G401.6 (cell line): ENCODE data around the gene PEX3.
"Not testable (repeated sequence)": the region's sequence is repeated elsewhere in the genome, so short reads cannot be mapped to it uniquely, and the experiment has no call there.

Source experiments
- FAIRE-seq: peaks from 2 replicates; lab custom pipeline; 2012; peaks lifted over from hg19 to GRCh38; lab: Jason Lieb, UNC

Gene PEX3

DNA sequence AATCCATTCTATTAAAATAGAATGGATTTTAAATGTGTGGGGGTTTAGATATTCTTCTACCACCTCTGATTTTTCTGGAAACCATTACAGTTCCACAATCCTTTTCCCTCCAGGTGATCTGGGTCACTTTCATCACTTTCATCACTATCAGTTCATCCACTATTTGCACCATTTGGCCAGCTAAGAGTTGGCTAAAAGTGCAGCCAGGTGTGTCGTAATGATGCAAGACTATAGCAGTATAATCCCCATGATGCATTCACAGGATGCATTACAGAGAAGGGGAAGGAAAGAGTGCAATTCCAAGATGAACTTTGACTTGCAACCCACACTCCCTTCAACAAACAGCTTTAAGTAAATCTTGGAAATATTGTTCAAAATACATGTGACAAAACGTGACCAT, 56.0 kb downstream of the PEX3 start:
- FAIRE-seq, result no peak

DNA sequence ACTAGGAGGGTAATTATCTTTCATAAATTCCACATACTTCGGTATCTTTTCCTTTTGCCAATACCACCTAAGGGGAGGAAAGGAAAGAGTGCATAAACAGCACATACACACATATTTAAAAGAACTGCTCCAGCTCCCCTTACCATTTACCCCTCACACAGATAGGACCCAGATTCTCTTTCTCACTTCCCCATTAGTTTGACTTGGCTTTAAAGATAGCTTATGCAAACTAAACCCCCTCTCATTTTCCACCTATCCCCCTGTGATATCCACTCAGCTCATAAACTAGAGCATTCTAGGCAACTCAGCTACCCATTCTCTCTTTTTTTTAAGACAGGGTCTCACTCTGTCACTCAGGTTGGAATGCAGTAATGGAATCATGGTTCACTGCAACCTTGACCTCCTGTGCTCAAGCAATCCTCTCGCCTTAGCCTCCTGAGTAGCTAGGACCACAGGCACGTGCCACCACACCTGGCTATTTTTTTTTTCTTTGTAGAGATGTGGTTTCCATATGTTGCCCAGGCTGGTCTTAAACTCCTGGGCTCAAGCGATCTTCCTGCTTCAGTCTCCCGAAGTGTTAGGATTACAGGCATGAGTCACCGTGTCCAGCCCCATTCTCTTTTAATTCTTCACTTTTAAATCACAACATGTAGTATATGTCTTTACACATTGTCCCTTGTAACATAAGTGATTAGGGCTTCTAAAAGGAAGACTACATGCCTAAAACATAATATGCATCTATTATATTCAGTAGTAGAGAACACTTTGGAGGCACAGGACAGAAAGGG, 56.9 kb downstream of the PEX3 start:
- FAIRE-seq, result no peak

- FAIRE-seq, result not testable (repeated sequence)
These were observed 59.7 kb downstream of the PEX3 start for GRCh38 chr6:143510326-143510725.

DNA sequence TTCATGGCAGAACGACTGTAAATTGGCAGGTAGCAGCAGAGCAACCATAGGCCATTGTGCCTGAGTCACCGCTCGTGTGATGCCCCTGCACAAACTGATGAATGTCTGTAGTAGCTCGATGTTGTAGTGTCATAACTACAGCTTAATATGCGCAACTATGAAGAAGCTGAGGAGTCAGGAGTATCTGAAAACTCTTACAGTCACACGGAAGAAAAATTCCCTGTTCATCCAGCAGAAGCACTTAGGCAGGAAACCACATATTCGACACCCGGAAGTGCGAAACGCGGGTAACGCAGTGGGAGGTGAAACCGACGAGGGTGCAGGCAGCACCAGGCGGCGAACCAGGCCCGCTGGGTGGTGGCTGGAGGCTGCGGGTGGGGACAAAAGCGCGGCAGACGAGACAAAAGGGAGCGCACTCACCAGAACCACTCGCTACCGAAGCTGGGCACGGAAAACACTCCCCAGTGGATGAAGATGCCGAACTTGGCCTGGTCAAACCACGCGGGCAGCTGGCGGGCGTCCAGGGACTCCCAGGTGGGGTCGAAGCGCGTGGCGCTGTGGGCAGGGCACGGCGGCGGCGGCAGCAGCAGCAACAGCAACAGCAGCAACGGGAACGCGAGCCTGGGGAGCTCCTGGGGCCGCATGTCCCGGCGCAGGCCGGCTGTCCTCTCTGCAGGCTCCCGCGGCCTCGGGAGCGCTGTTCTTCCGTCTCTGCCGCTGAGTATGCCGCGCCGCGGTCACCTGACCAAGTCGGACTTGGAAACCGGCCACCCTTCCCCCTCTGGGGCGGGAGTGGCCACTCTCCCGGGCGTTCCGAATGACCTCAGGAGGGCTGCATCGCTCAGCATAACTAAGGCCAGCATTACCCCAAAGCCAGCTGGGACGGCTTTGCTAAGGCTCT, 60.6 kb downstream of the PEX3 start, which contains the start of gene FUCA2:
Gene FUCA2, minus strand, starts transcription at position 730 of the 901 bp plus-strand sequence. Its CDS starts 86 bp downstream, at position 644.
- no peak for FAIRE-seq

- no peak for FAIRE-seq
These were observed 62.8 kb downstream of the PEX3 start for GRCh38 chr6:143513410-143513809.

- FAIRE-seq, result no peak
These were observed 64.6 kb downstream of the PEX3 start for GRCh38 chr6:143515061-143515760.

DNA sequence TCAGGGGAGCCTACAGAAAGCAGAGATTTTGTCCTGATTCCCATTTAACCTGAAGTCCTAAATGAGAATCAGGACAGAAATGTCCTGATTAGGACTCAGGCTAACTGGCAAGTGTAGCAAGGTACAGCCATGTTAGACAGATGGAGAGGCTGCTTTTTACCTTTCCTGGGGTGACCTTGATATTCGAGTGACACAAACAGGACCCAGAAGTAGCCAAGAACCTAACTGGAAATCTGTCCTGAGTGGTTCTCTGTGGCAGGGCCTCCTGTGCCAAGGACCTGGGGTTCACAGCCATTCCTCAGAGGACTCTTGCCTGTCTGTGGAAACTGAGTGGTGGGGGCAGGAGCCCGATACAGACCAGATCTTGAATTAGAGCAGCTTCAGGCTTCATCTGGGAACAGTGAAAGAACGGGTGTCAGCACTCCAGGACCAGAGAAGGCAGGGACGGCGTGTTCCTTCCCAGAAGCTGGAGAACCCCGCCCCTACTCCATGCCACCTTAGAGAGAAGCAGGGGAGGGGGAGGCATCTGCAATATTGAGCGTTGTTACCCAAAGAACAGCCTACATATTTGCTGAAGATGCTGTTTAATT, 65.3 kb downstream of the PEX3 start:
- no peak for FAIRE-seq

GRCh38 chr6:143516690-143517446, 66.3 kb downstream of the PEX3 start:
- no peak for FAIRE-seq

GRCh38 chr6:143517447-143517773, 66.8 kb downstream of the PEX3 start:
- FAIRE-seq, result no peak

GRCh38 chr6:143522039-143522600, 71.5 kb downstream of the PEX3 start:
- FAIRE-seq, result no peak

GRCh38 chr6:143525356-143525755, 74.8 kb downstream of the PEX3 start:
- FAIRE-seq, result no peak

- FAIRE-seq, result no peak
These were observed 77.1 kb downstream of the PEX3 start for GRCh38 chr6:143527677-143528076.

DNA sequence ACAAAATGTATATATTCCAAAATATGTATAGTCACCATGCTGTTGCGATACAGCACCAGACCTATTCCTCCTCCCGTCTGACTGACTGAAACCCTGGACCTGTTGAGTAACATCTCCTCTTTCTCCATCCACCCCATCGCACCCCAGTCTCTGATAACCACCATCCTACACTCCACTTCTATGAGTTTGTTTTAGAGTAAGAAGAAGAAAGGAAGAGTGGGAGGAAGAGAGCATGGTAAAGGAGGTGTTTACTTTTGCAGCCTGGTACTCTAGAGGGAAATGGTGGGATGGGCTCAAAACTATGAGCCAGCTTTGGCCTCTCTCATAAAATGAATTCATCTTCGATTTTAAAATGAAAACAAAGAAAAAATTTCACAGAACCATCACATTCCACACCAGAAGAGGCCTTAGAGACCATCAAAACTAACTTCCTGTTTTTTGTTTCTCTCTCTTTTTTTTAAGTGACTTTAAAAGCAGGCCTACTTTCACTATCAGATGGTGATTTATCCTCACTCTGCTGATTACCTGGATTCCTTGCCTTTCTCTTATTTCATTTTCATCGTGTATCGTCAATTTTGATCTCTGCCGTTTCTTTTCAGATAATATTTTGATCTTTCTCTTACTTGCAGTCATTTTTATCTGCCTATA, 77.7 kb downstream of the PEX3 start:
- no peak for FAIRE-seq

DNA sequence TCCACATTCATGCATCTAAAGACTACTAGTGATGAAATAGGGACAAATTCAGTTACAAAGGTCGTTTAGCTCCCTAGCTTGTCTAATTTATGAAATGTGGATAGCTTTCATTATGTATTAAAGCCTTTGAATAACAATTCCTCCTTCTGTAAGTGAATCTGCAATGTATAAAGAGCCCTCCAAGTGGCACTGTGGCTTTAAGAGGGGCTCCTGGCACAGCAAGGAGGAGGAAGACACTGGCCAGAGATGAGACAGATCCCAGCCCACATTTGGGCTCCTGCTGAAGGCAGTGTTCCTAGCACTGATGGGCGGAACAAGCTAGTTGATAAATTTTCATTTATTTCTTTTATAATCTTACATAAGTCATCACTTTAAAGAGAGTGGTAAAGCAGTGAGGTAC, 78.5 kb downstream of the PEX3 start:
- no peak for FAIRE-seq

- FAIRE-seq, result no peak
These were observed 81.3 kb downstream of the PEX3 start for GRCh38 chr6:143531720-143532499.

GRCh38 chr6:143535189-143535614, 84.6 kb downstream of the PEX3 start:
- FAIRE-seq, result no peak

DNA sequence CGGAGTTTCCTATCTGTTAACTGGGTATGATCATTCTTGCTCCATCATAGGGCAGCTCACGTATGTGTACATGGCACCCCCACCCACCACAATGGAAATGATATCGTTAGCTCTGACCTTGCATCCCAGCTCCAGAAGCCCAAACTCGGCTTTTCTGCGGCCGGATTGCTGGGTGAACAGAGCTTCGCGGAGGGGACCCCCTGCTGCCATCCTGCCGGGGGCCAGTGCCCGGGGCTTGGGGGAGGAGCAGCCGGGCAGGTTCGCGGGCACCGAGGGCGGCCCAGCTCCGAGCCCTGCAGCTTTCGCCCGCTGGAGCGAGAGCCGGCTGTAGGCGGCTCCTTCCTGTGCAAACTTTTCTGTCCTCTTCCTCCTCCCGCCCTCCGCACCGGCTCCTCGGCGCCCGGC, 85.9 kb downstream of the PEX3 start:
- FAIRE-seq, result no peak

DNA sequence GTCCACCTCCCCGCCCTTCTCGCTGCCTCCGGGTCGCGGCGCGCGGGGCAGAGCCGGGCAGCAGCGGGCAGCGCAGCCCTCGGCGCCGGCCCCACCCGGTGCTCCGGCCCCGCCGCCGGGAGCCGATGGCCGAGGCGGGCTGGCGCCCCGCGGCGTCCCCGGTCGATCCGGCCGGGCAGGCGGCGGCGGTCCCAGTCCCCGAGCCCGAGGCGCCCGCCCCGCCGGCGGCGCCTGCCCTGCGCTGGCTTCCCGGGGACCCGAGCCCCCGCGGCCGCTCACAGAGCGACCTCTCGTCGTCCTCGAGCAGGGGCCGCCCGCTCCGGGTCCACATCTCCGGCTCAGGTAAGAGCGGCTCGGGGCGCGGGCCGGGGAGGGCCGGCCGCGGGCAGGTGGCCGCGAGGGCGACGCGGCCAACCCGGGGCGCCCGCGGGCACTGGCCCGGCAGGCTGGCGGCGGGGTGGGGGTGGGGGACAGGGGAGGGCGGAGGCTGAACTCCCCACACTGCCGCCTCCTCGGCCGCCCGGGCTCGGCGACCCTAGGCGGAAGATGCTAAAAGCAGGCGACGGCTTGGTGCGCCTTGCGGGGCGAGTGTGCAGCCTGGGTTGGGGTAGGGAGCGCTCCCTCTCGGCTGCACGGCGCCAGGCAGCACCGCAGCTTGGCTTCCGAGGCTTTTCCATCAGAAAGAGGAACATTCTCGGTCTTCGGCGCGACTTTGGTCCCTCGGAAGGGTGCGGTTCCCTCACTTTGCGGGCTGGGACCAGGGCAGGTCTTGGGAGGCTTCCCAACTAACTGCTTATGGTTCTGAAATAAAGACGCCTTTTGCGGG, 86.5 kb downstream of the PEX3 start:
- FAIRE-seq, result no peak

GRCh38 chr6:143538374-143538773, 87.8 kb downstream of the PEX3 start:
- FAIRE-seq, result no peak
